SU-DHL-6 (cell line): ENCODE results near the gene MPC1.

Experiments used
- H2AFZ ChIP-seq: fragments of 200-600 bp; sonication (generic); 2 replicates; pipeline ENCODE4 v1.6.1; 2014; ENCODE audit warnings: low read depth, mild to moderate bottlenecking, moderate library complexity, mixed read lengths, antibody characterized with exemption, low read length; ENCODE audit not compliant: severe bottlenecking
- H3F3A ChIP-seq: fragments of 200-600 bp; shearing (Covaris generic); 2 replicates; pipeline ENCODE4 v1.6.0; 2016; ENCODE audit warnings: antibody characterized with exemption, mild to moderate bottlenecking; ENCODE audit not compliant: insufficient read depth
- H3K27ac ChIP-seq: fragments of 200-600 bp; sonication (generic); 2 replicates; pipeline ENCODE4 v1.5.1; 2016; ENCODE audit warnings: low read depth, mild to moderate bottlenecking, low read length, moderate library complexity, mixed read lengths
- H3K27me3 ChIP-seq: fragments of 200-600 bp; sonication (generic), shearing (Covaris generic); 2 replicates; pipeline ENCODE4 v1.6.0; 2014; ENCODE audit warnings: mild to moderate bottlenecking, low read length
- H3K36me3 ChIP-seq: fragments of 200-600 bp; sonication (generic); 2 replicates; pipeline ENCODE4 v1.6.1; 2014; ENCODE audit warnings: mild to moderate bottlenecking, low read length, mixed read lengths
- H3K4me2 ChIP-seq: fragments of 300-600, 200-600 bp; shearing (Covaris generic), sonication (generic); 2 replicates; pipeline ENCODE4 v1.6.0; 2014; ENCODE audit warnings: low read length, low read depth, mild to moderate bottlenecking; ENCODE audit not compliant: poor library complexity, severe bottlenecking
- H3K4me3 ChIP-seq: fragments of 200-600 bp; sonication (generic); 2 replicates; pipeline ENCODE4 v1.5.1; 2014; ENCODE audit warnings: antibody characterized with exemption, low read length, mild to moderate bottlenecking, mixed read lengths; ENCODE audit not compliant: insufficient read depth, poor library complexity, severe bottlenecking
- H3K79me2 ChIP-seq: fragments of 200-600 bp; sonication (generic); 2 replicates; pipeline ENCODE4 v1.6.1; 2014; ENCODE audit warnings: mild to moderate bottlenecking, low read length, moderate library complexity; ENCODE audit not compliant: insufficient read depth
- H3K9ac ChIP-seq: fragments of 200-600 bp; sonication (generic); 2 replicates; pipeline ENCODE4 v1.7.0; 2014; ENCODE audit warnings: mild to moderate bottlenecking, low read length
- H3K9me2 ChIP-seq: fragments of 200-600 bp; sonication (generic); replicated peaks from 2 replicates; pipeline ENCODE4 v1.6.1; 2014; ENCODE audit warnings: low read length; ENCODE audit not compliant: insufficient read depth
- H3K9me3 ChIP-seq: fragments of 200-600 bp; sonication (generic); 2 replicates; pipeline ENCODE4 v1.6.1; 2014; ENCODE audit warnings: low read length, mixed read lengths; ENCODE audit not compliant: insufficient read depth
- H4K20me1 ChIP-seq: fragments of 200-600 bp; sonication (generic); 2 replicates; pipeline ENCODE4 v1.6.1; 2014; ENCODE audit warnings: low read depth, mild to moderate bottlenecking, antibody characterized with exemption, low read length, moderate library complexity, mixed read lengths
- CTCF ChIP-seq: fragments of 200-600 bp; sonication (generic); IDR thresholded peaks from one replicate; pipeline ENCODE4 v1.5.1; 2017; ENCODE audit warnings: antibody characterized with exemption, mild to moderate bottlenecking, low read length, moderate library complexity; ENCODE audit not compliant: insufficient read depth, poor library complexity, severe bottlenecking
- EZH2phosphoT487 ChIP-seq: fragments of 200-600 bp; sonication (generic), shearing (Covaris generic); conservative IDR thresholded peaks from 2 replicates; pipeline ENCODE4 v1.6.1; 2018; ENCODE audit warnings: mild to moderate bottlenecking, antibody characterized with exemption, low read length, moderate library complexity, mixed read lengths

Gene MPC1

DNA sequence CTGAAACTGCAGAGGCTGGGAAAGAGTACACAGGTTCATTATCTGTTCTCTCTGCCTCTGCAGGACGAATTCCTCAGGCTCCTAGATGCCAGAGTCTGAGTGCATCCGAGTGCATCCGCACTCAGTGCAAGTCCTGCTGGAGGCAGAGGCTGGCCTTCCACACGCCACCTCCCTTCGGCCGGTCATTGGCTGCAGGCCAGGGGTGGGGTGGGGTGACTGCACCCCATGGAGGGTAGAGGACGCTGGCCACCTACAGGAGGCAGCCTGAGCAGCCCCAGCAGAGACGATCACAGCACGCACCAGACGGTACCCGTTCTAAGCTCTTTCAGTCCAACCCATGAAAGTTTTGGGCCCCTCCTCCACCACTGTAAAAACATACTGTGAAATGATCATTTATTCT lies 52.1 kb downstream of the MPC1 start:
- Histone ChIP-seq H3K79me2 (peaks cover 51% of the 10 kb centered on the region), H3K4me2 (no peak overlapping the region)

DNA sequence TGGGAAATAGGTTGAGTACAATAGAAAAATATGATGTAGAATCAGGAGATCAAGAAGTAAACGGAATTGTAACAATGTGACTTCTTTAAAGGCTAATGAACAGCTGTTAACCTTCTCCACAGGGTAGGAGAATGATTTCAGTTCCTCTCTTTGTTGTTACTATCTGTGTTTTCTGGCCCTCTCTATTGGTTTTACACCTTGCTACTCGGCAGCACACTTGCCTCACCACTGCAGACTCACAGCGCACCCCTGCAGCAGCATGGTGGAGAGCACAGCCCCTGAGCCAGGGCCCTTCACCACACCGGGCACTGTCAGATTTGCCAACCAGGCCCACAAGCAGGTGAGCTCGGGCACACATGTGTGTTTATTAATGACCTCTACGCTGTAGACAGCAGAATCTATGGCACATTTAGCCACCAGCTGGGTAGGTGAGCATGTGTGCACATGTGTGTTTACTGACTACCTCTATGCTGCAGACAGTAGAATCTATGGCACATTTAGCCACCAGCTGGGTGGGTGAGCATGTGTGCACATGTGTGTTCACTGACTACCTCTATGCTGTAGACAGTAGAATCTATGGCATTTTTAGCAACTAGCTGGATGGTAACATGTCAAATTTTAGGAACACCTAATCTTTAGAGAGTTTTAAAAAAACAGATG lies 57.2 kb downstream of the MPC1 start:
- Histone ChIP-seq H3K4me3 (no peak overlapping the region), H3K27me3 (no peaks in the 10 kb centered on the region), H3F3A (no peaks in the 10 kb centered on the region; the same call in 1 of the 2 replicates), H3K9me3 (no peaks in the 10 kb centered on the region), H3K79me2 (peaks cover 9% of the 10 kb centered on the region; the same call in 1 of the 2 replicates), H3K9me2 (no peaks in the 10 kb centered on the region), H3K9ac (no peak overlapping the region), H3K36me3 (peaks cover 19% of the 10 kb centered on the region; the same call in 1 of the 2 replicates), H3K4me2 (no peak overlapping the region), H3K27ac (no peak overlapping the region), H4K20me1 (peaks cover 6% of the 10 kb centered on the region; the same call in 1 of the 2 replicates), H2AFZ (no peak overlapping the region)
- TF ChIP-seq EZH2phosphoT487 (no peak), CTCF (no peak)

More for the DNA sequence above, 52.1 kb downstream of the MPC1 start:
- Histone ChIP-seq H3F3A (no peaks in the 10 kb centered on the region; the same call in 1 of the 2 replicates), H2AFZ (no peak overlapping the region), H3K9me2 (no peaks in the 10 kb centered on the region), H3K27ac (no peak overlapping the region), H3K4me3 (no peak overlapping the region), H4K20me1 (peaks cover 12% of the 10 kb centered on the region), H3K36me3 (peaks cover 5% of the 10 kb centered on the region; the same call in 1 of the 2 replicates), H3K9me3 (no peaks in the 10 kb centered on the region), H3K9ac (no peak overlapping the region), H3K27me3 (no peaks in the 10 kb centered on the region)
- no peak for TF ChIP-seq CTCF
- TF ChIP-seq EZH2phosphoT487, result no peak

- Histone ChIP-seq H3K27me3 (no peaks in the 10 kb centered on the region), H3K4me2 (no peak overlapping the region), H2AFZ (no peak overlapping the region), H3F3A (no peaks in the 10 kb centered on the region), H3K9ac (no peak overlapping the region), H3K27ac (no peak overlapping the region), H4K20me1 (peaks cover 4% of the 10 kb centered on the region; the same call in 1 of the 2 replicates), H3K9me3 (no peaks in the 10 kb centered on the region), H3K79me2 (no peaks in the 10 kb centered on the region), H3K9me2 (no peaks in the 10 kb centered on the region), H3K4me3 (no peak overlapping the region), H3K36me3 (peaks cover 25% of the 10 kb centered on the region; the same call in 1 of the 2 replicates)
- TF ChIP-seq EZH2phosphoT487 (no peak), CTCF (no peak)
These were observed 59.3 kb downstream of the MPC1 start for GRCh38 chr6:166323395-166323794.
